Measurements from ENCODE around the gene ORM2. TPM values are rescaled to one million over a fixed set of nuclear protein-coding genes. Genes with fewer than 3 reads are reported as not detected.

The ORM2 gene
- total and polyA plus RNA-seq, 2 of the 13 experiments (the other 11 are each of a cell fraction or from before 2014, with no cell fraction given) = 565 to 824 TPM

Other genes starting within 250 kb of the ORM2 start
- 0.81 and 1.8 TPM in 2 replicates for gene KIF12, start 230.6 kb upstream of the ORM2 start, total RNA-seq (2016; rRNA removed; fragmentation: Illumina TruSeq; extraction: Trizol)
- gene KIF12, start 230.6 kb upstream of the ORM2 start, polyA plus RNA-seq (2011; rRNA removed) = 12.5 and 14.8 TPM in 2 replicates
- gene COL27A1, start 174.3 kb upstream of the ORM2 start, total RNA-seq (2016; rRNA removed; fragmentation: Illumina TruSeq; extraction: Trizol) = 13.1 and 71.3 TPM in 2 replicates
- gene COL27A1, start 174.3 kb upstream of the ORM2 start, polyA plus RNA-seq (2011; rRNA removed) = 89.1 and 105 TPM in 2 replicates
- gene ORM1, start 6.8 kb upstream of the ORM2 start, total RNA-seq (2016; rRNA removed; fragmentation: Illumina TruSeq; extraction: Trizol) = 327 and 699 TPM in 2 replicates
- gene ORM1, start 6.8 kb upstream of the ORM2 start, polyA plus RNA-seq (2011; rRNA removed) = 1,180 and 1,355 TPM in 2 replicates
- gene AKNA, start 58.1 kb downstream of the ORM2 start, total RNA-seq (2016; rRNA removed; fragmentation: Illumina TruSeq; extraction: Trizol) = 2.5 and 3.1 TPM in 2 replicates
- 3.0 and 4.8 TPM in 2 replicates for gene AKNA, start 58.1 kb downstream of the ORM2 start, polyA plus RNA-seq (2011; rRNA removed)
- 1.8 and 2.3 TPM in 2 replicates for gene WHRN, start 175.6 kb downstream of the ORM2 start, total RNA-seq (2016; rRNA removed; fragmentation: Illumina TruSeq; extraction: Trizol)
- gene WHRN, start 175.6 kb downstream of the ORM2 start, polyA plus RNA-seq (2011; rRNA removed) = 5.3 and 5.8 TPM in 2 replicates

Measured in HepG2 (cell line).